HEK293 (cell line): ENCODE data around the gene NRN1L.
A peak's percentile ranks its signal among the peaks of the same experiment; 100 is the strongest.

Source experiments
- ATF2 ChIP-seq: fragments of 450-650 bp; formaldehyde crosslinking; IDR thresholded peaks from 2 replicates; pipeline ENCODE4 v1.5.1; 2016; ENCODE audit warnings: missing biosample characterization, missing genetic modification characterization, low read depth
- BCL11A ChIP-seq: fragments of 450-650 bp; formaldehyde crosslinking; IDR thresholded peaks from 2 replicates; pipeline ENCODE4 v1.5.1; 2016; ENCODE audit warnings: low read depth, missing biosample characterization, missing genetic modification characterization
- FEZF1 ChIP-seq: fragments of 450-650 bp; formaldehyde crosslinking; IDR thresholded peaks from 2 replicates; pipeline ENCODE4 v1.5.1; 2016; ENCODE audit warnings: missing biosample characterization, missing genetic modification characterization
- KLF10 ChIP-seq: fragments of 450-650 bp; IDR thresholded peaks from 2 replicates; pipeline ENCODE4 v1.5.1; 2018; ENCODE audit warnings: missing biosample characterization, mild to moderate bottlenecking, missing genetic modification characterization
- KLF8 ChIP-seq: fragments of 450-650 bp; formaldehyde crosslinking; IDR thresholded peaks from 2 replicates; pipeline ENCODE4 v1.5.1; 2016; ENCODE audit warnings: missing biosample characterization, missing genetic modification characterization
- MEIS1 ChIP-seq: sonication (generic); formaldehyde crosslinking; IDR thresholded peaks from 2 replicates; pipeline ENCODE4 v1.8.1; 2022; ENCODE audit warnings: missing genetic modification reagents, mild to moderate bottlenecking, borderline replicate concordance
- MYNN ChIP-seq: fragments of 450-650 bp; formaldehyde crosslinking; IDR thresholded peaks from 2 replicates; pipeline ENCODE4 v1.5.1; 2016; ENCODE audit warnings: missing biosample characterization, missing genetic modification characterization, borderline replicate concordance
- OVOL3 ChIP-seq: fragments of 450-650 bp; formaldehyde crosslinking; IDR thresholded peaks from 2 replicates; pipeline ENCODE4 v1.5.1; 2016; ENCODE audit warnings: missing biosample characterization, missing genetic modification characterization
- PBX3 ChIP-seq: sonication (generic); formaldehyde crosslinking; IDR thresholded peaks from 2 replicates; pipeline ENCODE4 v1.8.1; 2022; ENCODE audit warnings: mild to moderate bottlenecking, moderate library complexity, missing genetic modification reagents
- RBAK ChIP-seq: fragments of 450-650 bp; formaldehyde crosslinking; IDR thresholded peaks from 2 replicates; pipeline ENCODE4 v1.5.1; 2016; ENCODE audit warnings: missing biosample characterization, missing genetic modification characterization
- REST ChIP-seq: fragments of 450-650 bp; formaldehyde crosslinking; IDR thresholded peaks from 2 replicates; pipeline ENCODE4 v1.5.1; 2016; ENCODE audit warnings: missing biosample characterization, missing genetic modification characterization
- SALL2 ChIP-seq: fragments of 450-650 bp; formaldehyde crosslinking; IDR thresholded peaks from 2 replicates; pipeline ENCODE4 v1.5.0; 2017; ENCODE audit warnings: missing biosample characterization, mild to moderate bottlenecking, missing genetic modification characterization, borderline replicate concordance
- SCRT1 ChIP-seq: fragments of 450-650 bp; formaldehyde crosslinking; IDR thresholded peaks from 2 replicates; pipeline ENCODE4 v1.5.1; 2016; ENCODE audit warnings: missing biosample characterization, missing genetic modification characterization, borderline replicate concordance
- YY1 ChIP-seq: fragments of 450-650 bp; formaldehyde crosslinking; IDR thresholded peaks from 2 replicates; pipeline ENCODE4 v1.5.1; 2018; ENCODE audit warnings: missing biosample characterization, missing genetic modification characterization
- ZBTB10 ChIP-seq: fragments of 450-650 bp; formaldehyde crosslinking; IDR thresholded peaks from 2 replicates; pipeline ENCODE4 v1.5.1; 2016; ENCODE audit warnings: missing biosample characterization, missing genetic modification characterization
- ZBTB21 ChIP-seq: fragments of 450-650 bp; formaldehyde crosslinking; IDR thresholded peaks from 2 replicates; pipeline ENCODE4 v1.5.1; 2017; ENCODE audit warnings: missing biosample characterization, missing genetic modification characterization
- ZNF202 ChIP-seq: fragments of 450-650 bp; formaldehyde crosslinking; IDR thresholded peaks from 2 replicates; pipeline ENCODE4 v1.5.1; 2016; ENCODE audit warnings: missing biosample characterization, missing genetic modification characterization, borderline replicate concordance
- ZNF239 ChIP-seq: fragments of 450-650 bp; formaldehyde crosslinking; IDR thresholded peaks from 2 replicates; pipeline ENCODE4 v1.5.1; 2016; ENCODE audit warnings: missing biosample characterization, missing genetic modification characterization
- ZNF362 ChIP-seq: fragments of 450-650 bp; formaldehyde crosslinking; IDR thresholded peaks from 2 replicates; pipeline ENCODE4 v1.5.1; 2016; ENCODE audit warnings: missing biosample characterization, missing genetic modification characterization
- ZNF37A ChIP-seq: fragments of 450-650 bp; IDR thresholded peaks from 2 replicates; pipeline ENCODE4 v1.5.1; 2018; ENCODE audit warnings: missing biosample characterization, missing genetic modification characterization
- ZNF426 ChIP-seq: fragments of 450-650 bp; formaldehyde crosslinking; IDR thresholded peaks from 2 replicates; pipeline ENCODE4 v1.5.1; 2017; ENCODE audit warnings: missing biosample characterization, missing genetic modification characterization, mild to moderate bottlenecking, inconsistent platforms, moderate library complexity
- ZNF449 ChIP-seq: fragments of 450-650 bp; formaldehyde crosslinking; IDR thresholded peaks from 2 replicates; pipeline ENCODE4 v1.5.1; 2017; ENCODE audit warnings: missing biosample characterization, mild to moderate bottlenecking, missing genetic modification characterization, moderate library complexity
- ZNF621 ChIP-seq: fragments of 450-650 bp; formaldehyde crosslinking; IDR thresholded peaks from 2 replicates; pipeline ENCODE4 v1.5.1; 2017; ENCODE audit warnings: missing biosample characterization, missing genetic modification characterization
- TF ChIP-seq, protein P1 (sequence below): fragments of 450-650 bp; formaldehyde crosslinking; IDR thresholded peaks from 2 replicates; pipeline ENCODE4 v1.5.1; 2016; ENCODE audit warnings: missing biosample characterization, missing genetic modification characterization

The NRN1L gene

GRCh38 chr16:67935402-67936123 lies 50.9 kb downstream of the NRN1L start (continued):
- TF ChIP-seq ZNF362 (tag by site-specific recombination) (no peak), OVOL3 (0 out of 2 replicates have a peak, but pooled peaks have one; percentile 24), KLF8 (tag by site-specific recombination) (peak; percentile 78), BCL11A (tag by site-specific recombination) (peak; percentile 87), ZBTB21 (tag by site-specific recombination) (no peak), YY1 (tag by site-specific recombination) (peak; percentile 50; the same call in 1 of the 2 replicates), FEZF1 (tag by site-specific recombination) (no peak), ZNF449 (tag by site-specific recombination) (no peak), REST (no peak; the same call in 1 of the 2 replicates), ATF2 (tag by site-specific recombination) (no peak), MEIS1 (CRISPR knock-in tag) (no peak), KLF10 (tag by site-specific recombination) (peak; percentile 44; the same call in 1 of the 2 replicates), MYNN (tag by site-specific recombination) (no peak), ZNF239 (peak; percentile 61; the same call in 1 of the 2 replicates), PBX3 (0 out of 2 replicates have a peak, but pooled peaks have one; percentile 50), SALL2 (tag by site-specific recombination) (no peak), ZNF426 (tag by site-specific recombination) (no peak), ZNF621 (tag by site-specific recombination) (no peak), SCRT1 (tag by site-specific recombination) (peak; percentile 67; the same call in 1 of the 2 replicates), RBAK (tag by site-specific recombination) (no peak), ZNF202 (tag by site-specific recombination) (no peak), ZNF37A (no peak), ZBTB10 (tag by site-specific recombination) (peak; percentile 75; the same call in 1 of the 2 replicates)
- TF ChIP-seq, protein P1, sequence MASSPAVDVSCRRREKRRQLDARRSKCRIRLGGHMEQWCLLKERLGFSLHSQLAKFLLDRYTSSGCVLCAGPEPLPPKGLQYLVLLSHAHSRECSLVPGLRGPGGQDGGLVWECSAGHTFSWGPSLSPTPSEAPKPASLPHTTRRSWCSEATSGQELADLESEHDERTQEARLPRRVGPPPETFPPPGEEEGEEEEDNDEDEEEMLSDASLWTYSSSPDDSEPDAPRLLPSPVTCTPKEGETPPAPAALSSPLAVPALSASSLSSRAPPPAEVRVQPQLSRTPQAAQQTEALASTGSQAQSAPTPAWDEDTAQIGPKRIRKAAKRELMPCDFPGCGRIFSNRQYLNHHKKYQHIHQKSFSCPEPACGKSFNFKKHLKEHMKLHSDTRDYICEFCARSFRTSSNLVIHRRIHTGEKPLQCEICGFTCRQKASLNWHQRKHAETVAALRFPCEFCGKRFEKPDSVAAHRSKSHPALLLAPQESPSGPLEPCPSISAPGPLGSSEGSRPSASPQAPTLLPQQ (tag by site-specific recombination) = peak; percentile 40; the same call in 1 of the 2 replicates
